Cardiac fibroblast (primary cell): ENCODE data around the gene OR10G7.
A peak's percentile ranks its signal among the peaks of the same experiment; 100 is the strongest.

Source experiments
- DNase-seq, 2 donors: peaks; one replicate each; pipeline versions ENCODE4 v3.0.0 to v3.0.0-alpha.2; 2010; ENCODE audit warnings: low read depth in 2 of 2
- H3K4me3 ChIP-seq, 2 donors: replicated peaks in 1 of 2; 1 replicate in 1 of 2; 2 replicates in 1 of 2; pipeline ENCODE4 v1.5.1; 2011; ENCODE audit warnings: low read depth in 2 of 2, low read length in 2 of 2, mild to moderate bottlenecking in 2 of 2, moderate library complexity in 1 of 2
- CTCF ChIP-seq: IDR thresholded peaks from one replicate; pipeline ENCODE4 v1.5.1; 2011; ENCODE audit warnings: low read depth, mild to moderate bottlenecking, low read length, inconsistent platforms

Gene OR10G7

GRCh38 chr11:124079631-124080326 lies 38.7 kb upstream of the OR10G7 start:
- TF ChIP-seq CTCF, result no peak
- DNase-seq, result no peak
- H3K4me3 ChIP-seq, result no peak overlapping the region

- DNase-seq, result no peak
- no peak overlapping the region for H3K4me3 ChIP-seq
- TF ChIP-seq CTCF, result no peak
These were observed 37.5 kb upstream of the OR10G7 start for GRCh38 chr11:124078591-124078990.

GRCh38 chr11:124077266-124077665 lies 36.1 kb upstream of the OR10G7 start:
- TF ChIP-seq CTCF, result no peak
- no peak for DNase-seq
- no peak overlapping the region for H3K4me3 ChIP-seq

GRCh38 chr11:124075841-124076651 lies 34.9 kb upstream of the OR10G7 start:
- no peak for TF ChIP-seq CTCF
- DNase-seq, result no peak
- H3K4me3 ChIP-seq, result peak overlapping the region; percentile 44 to 60

GRCh38 chr11:124075492-124075840 lies 34.3 kb upstream of the OR10G7 start:
- no peak for DNase-seq
- H3K4me3 ChIP-seq, result no peak overlapping the region
- no peak for TF ChIP-seq CTCF

GRCh38 chr11:124074554-124074953 lies 33.4 kb upstream of the OR10G7 start:
- DNase-seq, result no peak
- no peak overlapping the region for H3K4me3 ChIP-seq
- TF ChIP-seq CTCF, result no peak

GRCh38 chr11:124072147-124072546 lies 31.0 kb upstream of the OR10G7 start:
- DNase-seq, result no peak
- TF ChIP-seq CTCF, result no peak
- H3K4me3 ChIP-seq, result no peak overlapping the region
